ENCODE data around the gene RAPGEFL1. TPM values are rescaled to one million over a fixed set of nuclear protein-coding genes. Genes with fewer than 3 reads are reported as not detected.
"Not testable (repeated sequence)": the region's sequence is repeated elsewhere in the genome, so short reads cannot be mapped to it uniquely, and the experiment has no call there.

Gene RAPGEFL1, protein sequence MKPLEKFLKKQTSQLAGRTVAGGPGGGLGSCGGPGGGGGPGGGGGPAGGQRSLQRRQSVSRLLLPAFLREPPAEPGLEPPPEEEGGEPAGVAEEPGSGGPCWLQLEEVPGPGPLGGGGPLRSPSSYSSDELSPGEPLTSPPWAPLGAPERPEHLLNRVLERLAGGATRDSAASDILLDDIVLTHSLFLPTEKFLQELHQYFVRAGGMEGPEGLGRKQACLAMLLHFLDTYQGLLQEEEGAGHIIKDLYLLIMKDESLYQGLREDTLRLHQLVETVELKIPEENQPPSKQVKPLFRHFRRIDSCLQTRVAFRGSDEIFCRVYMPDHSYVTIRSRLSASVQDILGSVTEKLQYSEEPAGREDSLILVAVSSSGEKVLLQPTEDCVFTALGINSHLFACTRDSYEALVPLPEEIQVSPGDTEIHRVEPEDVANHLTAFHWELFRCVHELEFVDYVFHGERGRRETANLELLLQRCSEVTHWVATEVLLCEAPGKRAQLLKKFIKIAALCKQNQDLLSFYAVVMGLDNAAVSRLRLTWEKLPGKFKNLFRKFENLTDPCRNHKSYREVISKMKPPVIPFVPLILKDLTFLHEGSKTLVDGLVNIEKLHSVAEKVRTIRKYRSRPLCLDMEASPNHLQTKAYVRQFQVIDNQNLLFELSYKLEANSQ
- 13.2 TPM for polyA plus RNA-seq (ENCODE audit: insufficient read length)
- long read RNA-seq, donor 1: 0 reads
- long read RNA-seq, donor 2: 0 reads
- long read RNA-seq, donor 3: 0 reads
- long read RNA-seq, donor 4: 0 reads
- long read RNA-seq, donor 5: 0 reads
- long read RNA-seq, donor 6: 0 reads
- long read RNA-seq, donor 7, full-length matches to known transcripts: 1 of 1 reads
- long read RNA-seq, donor 7, partial matches to known transcripts: 0 of 1 reads
- long read RNA-seq, donor 7, other reads (novel, unspliced or antisense): 0 of 1 reads
- long read RNA-seq, donor 8: 0 reads

DNA sequence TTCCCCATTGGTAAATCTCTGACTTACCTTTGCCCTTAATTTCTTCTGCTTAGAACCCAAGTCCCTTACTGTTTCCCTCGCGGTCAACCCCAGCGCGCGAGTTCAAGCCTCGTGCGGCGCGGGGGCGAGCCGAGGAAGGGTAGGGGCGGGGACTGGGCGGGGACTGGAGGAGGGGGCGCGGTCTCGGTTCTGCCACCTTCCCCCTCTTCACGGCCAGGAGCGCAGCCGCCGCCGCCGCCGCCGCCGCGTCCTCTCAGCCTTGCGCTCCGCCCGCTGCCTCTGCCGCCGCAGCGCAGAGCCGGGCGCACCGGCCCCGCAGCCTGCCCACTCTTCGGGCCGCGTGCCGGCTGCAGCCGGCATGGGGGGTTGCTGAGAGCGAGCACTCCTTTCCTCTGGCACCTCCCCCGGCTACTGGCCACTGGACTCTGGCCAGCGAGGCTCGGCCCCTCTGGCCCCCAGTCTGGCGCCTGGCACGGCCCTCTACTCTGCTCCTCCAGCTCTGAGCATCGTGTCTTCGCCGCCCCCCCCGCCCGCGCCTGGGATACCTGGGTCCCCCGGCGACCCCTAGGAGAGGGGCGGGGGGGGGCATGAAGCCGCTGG, at the start of gene RAPGEFL1:
TSS of gene RAPGEFL1 (plus strand) at position 196 of the 600 bp plus-strand sequence. CDS start at position 588, 392 bp downstream.
- peak; percentile 73 for DNase-seq

DNA sequence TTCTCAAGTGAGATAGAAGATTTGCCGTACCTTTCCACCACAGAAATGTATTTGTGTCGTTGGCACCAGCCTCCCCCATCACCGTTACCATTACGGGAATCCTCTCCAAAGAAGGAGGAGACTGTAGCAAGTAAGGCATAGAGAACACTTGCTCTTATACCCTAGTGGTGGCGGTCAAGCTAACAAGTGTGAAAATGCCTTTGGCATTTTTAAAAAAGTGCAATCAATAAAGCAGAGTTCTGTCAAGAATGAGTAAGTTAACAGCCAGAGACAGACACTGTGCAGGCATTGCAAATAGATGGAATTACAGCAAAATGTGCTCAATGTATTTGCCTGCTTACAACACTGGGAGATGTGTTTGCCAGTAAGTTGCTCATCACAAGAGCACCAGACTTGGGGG, 47.8 kb upstream of the RAPGEFL1 start:
- DNase-seq: no peak

DNA sequence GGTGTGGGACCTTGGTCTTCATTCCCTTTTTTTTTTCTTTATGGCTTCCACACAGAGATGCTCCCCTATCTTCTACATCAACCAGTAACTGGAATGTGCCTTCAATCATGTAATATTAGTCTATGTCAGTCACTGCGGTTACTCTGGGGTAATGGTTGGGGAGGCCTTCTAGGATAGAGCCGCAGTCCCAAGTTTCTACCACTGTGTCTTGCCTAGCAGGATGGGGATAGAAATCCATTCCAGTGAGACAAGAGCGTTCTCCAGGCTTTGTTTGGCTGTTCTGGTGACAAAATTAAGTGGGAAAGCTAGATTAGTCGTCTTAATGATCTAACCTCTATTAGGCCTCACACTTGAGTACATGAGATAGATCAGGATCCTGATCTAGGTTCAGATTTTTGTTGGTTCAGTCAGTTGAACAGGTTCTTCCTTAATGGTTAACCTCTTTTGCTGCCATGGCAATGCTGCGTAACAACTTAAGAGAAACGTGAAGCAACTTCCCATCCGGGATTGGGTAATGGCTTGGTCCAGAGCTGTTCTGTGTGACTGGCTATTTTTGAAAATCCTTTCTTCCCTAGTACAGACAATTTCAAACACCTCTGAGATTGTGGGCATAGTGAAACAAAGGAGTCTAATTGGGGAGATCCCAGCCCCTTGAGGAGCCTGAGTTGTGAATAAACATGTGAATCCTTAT, 46.8 kb upstream of the RAPGEFL1 start:
- no peak for DNase-seq

DNA sequence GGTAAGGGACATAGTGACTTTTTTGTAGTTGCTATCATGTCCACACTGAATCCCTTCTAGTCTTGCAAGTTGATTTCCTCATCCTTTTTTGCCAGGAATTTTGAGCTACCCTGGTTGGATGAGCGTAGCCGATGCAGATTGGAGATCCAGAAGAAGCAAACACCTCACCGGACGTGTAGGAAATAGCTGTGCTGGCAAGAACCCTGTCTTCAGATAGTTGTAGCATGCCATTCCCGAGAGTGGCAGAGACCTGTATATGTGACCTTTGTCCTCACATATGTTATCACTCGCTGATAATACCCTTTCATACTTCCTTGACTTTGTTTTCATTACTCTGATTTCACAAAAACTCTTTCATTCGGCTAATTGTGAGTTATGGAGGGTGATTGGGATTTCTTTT, 43.1 kb upstream of the RAPGEFL1 start:
- no peak for DNase-seq

DNA sequence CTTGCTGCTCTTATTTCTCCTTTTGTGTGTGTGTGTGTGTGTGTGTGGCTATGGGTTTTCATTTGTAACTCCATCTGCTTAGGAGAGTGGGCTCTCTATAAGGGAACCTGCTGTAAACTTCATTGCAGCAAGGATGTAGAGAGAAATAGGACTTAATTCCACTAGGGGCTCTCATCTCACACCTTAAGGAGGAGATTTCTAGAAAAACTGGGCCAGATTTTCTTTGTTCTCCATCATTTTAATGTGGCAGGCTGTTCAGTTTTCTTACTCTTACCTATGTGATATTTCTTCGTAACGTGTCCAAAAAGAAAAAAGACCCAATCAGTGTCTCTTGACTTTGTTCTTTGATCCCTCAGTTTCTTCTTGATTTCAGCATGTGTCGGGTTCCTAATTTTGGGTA, 41.5 kb upstream of the RAPGEFL1 start:
- DNase-seq: no peak

DNA sequence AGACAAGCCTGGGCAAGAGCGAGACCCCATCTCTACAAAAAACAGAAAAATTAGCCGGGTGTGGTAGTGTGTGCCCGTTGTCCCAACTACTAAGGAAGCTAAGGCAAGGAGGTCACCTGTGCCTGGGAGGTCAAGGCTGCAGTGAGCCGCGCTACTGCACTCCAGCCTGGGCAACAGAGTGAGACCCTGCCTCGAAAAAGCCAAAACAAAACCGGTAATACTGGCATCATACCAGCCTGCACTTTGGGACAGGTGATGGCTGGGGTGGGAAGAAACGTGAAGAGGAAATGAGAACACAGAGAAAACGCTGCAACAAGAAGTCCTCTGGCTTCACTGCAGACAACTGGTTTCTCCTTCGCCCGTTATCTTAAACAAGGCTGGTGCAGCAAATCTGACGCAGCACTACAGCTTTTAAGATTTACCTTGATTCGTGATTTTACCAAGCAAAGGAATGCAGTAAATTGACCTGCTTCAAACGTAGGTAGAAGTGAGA, 37.7 kb upstream of the RAPGEFL1 start:
- DNase-seq: no peak

DNA sequence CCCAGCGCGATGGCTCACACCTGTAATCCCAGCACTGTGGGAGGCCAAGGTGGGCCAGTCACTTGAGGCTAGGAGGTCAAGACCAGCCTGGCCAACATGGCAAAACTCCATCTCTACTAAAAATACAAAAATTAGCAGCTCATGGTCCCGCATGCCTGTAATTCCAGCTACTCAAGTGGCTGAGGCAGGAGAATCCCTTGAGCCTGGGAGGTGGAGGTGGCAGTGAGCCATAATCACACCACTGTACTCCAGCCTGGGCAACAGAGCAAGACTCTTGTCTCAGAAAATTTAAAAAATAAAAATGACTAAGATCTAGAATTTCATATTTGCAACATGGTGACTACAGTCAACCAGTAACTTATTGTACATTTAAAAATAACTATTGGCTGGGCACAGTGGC, 34.1 kb upstream of the RAPGEFL1 start:
- not testable (repeated sequence) for DNase-seq

DNA sequence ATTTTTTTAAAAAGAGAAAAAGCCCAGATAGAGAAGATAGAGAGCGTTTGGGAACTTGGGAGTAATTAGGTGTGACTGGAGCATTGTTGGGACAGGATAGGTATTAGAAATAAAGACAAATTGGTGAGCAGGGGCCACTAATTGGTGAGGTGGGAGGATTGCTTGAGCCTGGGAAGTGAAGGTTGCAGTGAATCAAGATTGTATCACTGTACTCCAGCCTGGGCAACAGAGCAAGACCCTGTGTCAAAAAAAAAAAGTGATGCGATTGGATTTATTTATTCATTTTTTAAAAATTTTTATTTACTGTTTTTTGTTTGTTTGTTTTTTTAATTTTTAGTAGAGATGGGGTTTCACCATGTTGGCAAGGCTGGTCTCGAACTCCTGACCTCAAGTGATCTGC, 31.8 kb upstream of the RAPGEFL1 start:
- no peak for DNase-seq

DNA sequence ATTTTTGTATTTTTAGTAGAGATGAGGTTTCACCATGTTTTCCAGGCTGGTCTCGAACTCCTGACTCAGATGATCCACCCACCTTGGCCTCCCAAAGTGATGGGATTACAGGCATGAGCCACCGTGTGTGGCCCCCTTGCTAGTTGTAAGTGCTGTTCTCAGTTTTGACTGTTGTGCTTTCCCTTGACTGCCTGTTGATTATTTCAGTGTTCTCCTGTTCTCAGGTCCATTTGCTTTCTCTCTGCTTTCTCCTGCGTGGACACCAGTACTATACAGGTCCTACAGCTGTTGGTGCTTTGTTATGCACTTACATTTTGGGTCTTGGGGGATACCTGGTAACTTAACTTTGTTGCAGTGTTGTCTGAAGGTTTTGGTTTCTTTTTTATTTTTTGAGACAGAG, 28.7 kb upstream of the RAPGEFL1 start:
- DNase-seq: no peak

DNA sequence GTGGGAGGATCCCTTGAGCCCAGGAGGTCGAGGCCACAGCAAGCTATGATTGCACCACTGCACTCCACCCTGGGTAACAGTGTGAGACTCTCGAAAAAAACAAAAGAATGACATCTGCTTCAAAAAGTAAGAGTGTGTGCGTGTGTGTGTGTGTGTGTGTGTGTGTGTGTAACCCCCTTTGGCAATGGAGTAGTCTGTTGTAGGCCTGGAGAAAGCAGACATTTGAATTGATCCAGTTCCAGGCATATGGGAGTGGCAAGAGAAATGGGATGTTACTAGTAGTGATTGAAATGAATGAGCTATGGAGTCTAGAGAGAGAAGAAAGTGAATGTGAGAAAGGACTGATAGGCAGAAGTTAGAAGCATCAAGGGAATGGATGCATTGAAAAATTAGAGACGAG, 27.0 kb upstream of the RAPGEFL1 start:
- DNase-seq: no peak

DNA sequence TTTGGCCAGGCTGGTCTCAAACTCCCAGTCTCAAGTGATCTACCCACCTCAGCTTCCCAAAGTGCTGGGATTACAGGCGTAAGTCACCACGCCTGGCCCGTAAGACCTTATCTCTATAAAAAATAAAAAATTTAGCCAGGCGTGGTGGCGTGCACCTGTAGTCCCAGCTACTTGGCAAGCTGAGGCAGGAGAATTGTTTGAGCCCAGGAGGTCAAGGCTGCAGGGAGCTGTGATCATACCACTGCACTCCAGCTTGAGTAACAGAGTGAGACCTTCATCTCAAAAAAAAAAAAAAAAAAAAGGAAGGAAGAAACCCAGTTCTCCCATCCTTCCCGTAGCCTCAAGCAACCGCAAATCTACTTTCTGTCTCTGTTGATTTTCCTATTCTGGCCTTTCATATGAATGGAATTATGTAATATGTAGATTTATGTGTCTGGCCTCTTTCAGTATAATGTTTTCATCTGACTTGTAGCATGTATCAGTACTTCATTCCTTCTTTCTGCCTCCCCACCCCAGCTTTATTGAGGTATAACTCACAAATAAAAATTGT, 25.8 kb upstream of the RAPGEFL1 start:
- no peak for DNase-seq

DNA sequence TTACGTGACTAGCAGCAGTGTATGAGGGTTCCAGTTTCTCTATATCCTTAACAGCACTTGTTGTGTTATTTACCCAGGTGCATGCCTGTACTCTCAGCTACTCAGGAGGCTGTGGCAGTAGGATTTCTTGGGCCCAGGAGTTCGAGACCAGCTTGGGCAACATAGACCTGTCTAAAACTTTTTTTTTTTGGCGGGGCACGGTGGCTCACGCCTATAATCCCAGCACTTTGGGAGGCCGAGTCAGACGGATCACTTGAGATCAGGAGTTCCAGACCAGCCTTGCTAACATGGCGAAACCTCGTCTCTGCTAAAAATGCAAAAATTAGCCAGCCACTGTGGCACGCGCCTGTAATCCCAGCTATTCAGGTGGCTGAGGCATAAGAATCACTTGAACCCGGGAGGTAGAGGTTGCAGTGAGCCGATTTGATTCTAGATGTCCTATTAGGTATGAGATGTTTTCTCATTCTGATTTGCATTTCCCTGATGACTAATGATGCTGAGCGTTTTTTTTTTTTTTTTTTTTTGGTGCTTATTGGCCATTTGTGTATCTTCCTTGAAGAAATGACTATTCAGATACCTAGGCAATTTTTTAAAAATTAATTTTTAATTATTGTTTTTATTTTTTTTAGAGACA, 23.6 kb upstream of the RAPGEFL1 start:
- DNase-seq: no peak

DNA sequence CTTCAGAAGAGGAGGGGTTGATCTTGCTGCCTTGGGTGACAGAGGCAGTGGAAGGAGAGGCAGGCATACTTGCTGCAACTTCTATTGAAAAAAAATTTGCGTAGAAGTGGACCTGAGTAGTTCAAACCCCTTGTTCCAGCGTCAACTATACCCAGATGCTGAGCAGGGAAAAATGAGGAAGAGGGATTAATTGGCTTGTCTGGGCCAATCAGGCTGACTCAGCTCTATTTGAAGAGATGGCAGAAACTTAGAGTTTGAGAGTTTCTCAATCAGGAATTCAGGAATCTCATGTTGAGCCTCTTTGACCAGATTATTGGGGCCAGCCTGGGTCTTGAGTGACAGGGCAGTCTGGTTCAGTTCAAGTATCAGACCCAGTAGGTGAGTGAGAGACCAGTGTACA, 19.3 kb upstream of the RAPGEFL1 start:
- DNase-seq: no peak

DNA sequence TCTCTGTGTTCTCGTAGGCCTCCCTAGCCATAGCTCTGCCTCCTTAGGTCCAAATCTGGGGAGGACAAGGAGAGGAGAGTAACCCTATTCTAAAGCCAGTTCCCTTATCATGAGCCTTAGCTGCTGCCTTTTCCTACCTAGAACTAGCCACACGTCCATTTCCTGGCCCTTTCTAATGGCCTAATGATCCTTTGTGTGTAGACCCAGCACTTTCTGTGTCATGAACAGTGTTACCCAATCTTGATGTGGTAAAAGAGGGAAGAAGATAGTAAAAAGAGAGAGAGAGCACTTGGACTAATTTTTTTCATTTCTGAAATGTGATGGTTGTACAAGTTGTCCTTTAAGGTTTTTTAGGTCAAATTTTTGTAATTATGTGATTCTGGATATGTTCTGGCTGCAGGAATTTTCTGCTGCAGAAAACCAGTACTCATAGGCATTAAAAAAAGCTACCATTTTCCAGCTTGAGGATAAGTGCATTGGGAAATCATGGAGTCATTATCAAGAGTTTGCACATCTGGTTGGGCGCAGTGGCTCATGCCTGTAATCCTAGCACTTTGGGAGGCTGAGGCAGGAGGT, 18.7 kb upstream of the RAPGEFL1 start:
- DNase-seq: no peak

DNA sequence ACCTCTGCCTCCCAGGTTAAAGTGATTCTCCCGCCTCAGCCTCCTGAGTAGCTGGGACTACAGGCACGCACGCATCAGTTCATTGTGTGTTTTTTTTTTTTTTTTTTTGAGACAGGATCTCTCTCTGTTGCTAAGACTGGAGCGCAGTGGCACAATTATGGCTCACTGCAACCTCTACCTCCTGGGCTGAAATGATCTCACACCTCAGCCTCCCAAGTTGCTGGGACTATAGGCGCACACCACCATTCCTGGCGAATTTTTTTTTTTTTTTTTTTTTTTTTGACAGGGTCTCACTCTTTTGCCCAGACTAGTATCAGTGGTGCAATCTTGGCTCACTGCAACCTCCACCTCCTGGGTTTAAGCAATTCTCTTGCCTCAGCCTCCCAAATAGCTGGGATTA, 17.8 kb upstream of the RAPGEFL1 start:
- no peak for DNase-seq

DNA sequence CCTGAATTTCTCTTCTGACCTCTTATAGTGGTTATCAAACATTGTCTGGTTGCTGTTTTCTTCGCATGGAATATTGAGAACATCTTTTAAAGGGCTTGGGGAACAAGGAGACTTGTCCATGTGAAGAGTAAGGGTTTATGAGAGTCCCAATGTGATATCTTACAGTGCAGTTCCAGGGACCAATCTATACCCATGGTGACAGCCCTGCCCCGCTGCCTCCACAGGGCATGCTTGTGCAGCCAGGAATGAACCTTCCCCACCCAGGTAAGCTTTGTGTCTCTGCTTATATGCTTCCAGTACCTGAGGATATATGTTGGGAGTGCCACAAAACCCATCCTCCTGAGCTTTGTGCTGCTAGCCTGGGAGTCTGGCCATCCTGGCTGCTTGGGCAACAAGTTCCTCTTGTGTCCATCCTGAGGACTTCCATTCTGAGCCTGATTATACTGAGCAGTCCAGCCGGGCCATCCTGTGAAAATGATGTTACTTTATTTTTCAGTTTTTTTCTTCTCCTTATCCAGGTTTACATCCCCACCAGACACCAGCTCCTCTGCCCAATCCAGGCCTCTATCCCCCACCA, 9.5 kb upstream of the RAPGEFL1 start:
- DNase-seq: no peak

DNA sequence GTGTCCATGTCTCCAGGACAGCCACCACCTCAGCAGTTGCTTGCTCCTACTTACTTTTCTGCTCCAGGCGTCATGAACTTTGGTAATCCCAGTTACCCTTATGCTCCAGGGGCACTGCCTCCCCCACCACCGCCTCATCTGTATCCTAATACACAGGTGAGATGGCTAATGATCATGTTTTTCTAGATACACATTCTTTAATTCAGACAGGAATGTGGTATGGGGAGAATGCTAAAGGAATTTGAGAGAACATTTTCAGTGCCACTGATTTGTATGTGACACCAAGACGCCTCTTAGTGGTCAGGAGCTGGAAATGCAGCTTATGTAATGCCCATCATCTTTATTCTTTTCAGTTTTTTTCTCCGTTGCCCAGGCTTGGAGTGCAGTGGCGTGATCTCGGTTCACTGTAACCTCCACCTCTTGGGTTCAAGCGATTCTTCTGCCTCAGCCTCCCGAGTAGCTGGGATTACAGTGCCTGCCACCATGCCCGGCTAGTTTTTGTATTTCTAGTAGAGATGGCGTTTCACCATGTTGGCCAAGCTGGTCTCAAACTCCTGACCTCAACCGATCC, 8.9 kb upstream of the RAPGEFL1 start:
- peak; percentile 57 for DNase-seq

DNA sequence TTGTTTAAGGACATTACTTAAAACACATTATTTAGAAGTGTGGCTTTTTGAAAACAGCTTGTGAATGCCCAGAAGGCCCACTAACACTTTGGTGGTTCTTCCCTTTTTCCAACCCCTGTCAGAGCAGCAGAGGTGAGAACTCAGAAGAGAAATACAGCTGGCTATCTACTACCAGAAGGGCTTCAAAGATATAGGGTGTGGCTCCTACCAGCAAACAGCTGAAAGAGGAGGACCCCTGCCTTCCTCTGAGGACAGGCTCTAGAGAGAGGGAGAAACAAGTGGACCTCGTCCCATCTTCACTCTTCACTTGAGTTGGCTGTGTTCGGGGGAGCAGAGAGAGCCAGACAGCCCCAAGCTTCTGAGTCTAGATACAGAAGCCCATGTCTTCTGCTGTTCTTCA, 6.9 kb upstream of the RAPGEFL1 start:
- no peak for DNase-seq

DNA sequence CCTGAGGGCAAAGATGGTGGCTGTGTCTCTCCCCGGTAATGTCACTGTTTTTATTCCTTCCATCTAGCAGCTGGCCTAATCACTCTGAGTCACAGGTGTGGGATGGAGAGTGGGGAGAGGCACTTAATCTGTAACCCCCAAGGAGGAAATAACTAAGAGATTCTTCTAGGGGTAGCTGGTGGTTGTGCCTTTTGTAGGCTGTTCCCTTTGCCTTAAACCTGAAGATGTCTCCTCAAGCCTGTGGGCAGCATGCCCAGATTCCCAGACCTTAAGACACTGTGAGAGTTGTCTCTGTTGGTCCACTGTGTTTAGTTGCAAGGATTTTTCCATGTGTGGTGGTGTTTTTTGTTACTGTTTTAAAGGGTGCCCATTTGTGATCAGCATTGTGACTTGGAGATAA, 5.5 kb upstream of the RAPGEFL1 start:
- no peak for DNase-seq
